H9 (cell line): Measurements from ENCODE around the gene SPTBN5. TPM values are rescaled to one million over a fixed set of nuclear protein-coding genes. Genes with fewer than 3 reads are reported as not detected.

ENCODE experiments used
- DNase-seq: peaks from one replicate; pipeline ENCODE4 v3.0.0-alpha.2; 2017
- H2AFZ ChIP-seq: one replicate; pipeline ENCODE4 v1.6.1; 2013; ENCODE audit warnings: mild to moderate bottlenecking, low read length, control low read depth, moderate library complexity
- H2AK5ac ChIP-seq: 2 replicates; pipeline ENCODE4 v1.6.1; 2013; ENCODE audit warnings: low read length, control low read depth, mixed read lengths; ENCODE audit not compliant: insufficient read length
- H2BK120ac ChIP-seq: one replicate; pipeline ENCODE4 v1.6.1; 2013; ENCODE audit warnings: low read depth, mild to moderate bottlenecking, low read length, control low read depth, inconsistent platforms; ENCODE audit not compliant: poor library complexity, severe bottlenecking
- H2BK12ac ChIP-seq: 2 replicates; pipeline ENCODE4 v1.6.1; 2013; ENCODE audit warnings: low read length, control low read depth, mixed read lengths, low read depth; ENCODE audit not compliant: insufficient read length
- H2BK15ac ChIP-seq: 2 replicates; pipeline ENCODE4 v1.6.1; 2013; ENCODE audit warnings: low read depth, low read length, control low read depth
- H2BK20ac ChIP-seq: one replicate; pipeline ENCODE4 v1.6.1; 2013; ENCODE audit warnings: low read depth, mild to moderate bottlenecking, low read length, control low read depth, inconsistent platforms; ENCODE audit not compliant: poor library complexity, severe bottlenecking
- H2BK5ac ChIP-seq: 2 replicates; pipeline ENCODE4 v1.6.1; 2013; ENCODE audit warnings: low read length, control low read depth, mixed read lengths; ENCODE audit not compliant: insufficient read length
- H3K14ac ChIP-seq: 2 replicates; pipeline ENCODE4 v1.6.1; 2013; ENCODE audit warnings: low read length, control low read depth; ENCODE audit not compliant: insufficient read depth
- H3K18ac ChIP-seq: 2 replicates; pipeline ENCODE4 v1.6.1; 2013; ENCODE audit warnings: low read depth, mild to moderate bottlenecking, mixed read lengths, low read length, control low read depth; ENCODE audit not compliant: insufficient read length
- H3K23ac ChIP-seq: 2 replicates; pipeline ENCODE4 v1.6.1; 2013; ENCODE audit warnings: low read length, control low read depth, mixed read lengths, low read depth; ENCODE audit not compliant: insufficient read length
- H3K23me2 ChIP-seq: 2 replicates; pipeline ENCODE4 v1.6.1; 2013; ENCODE audit warnings: low read depth, mild to moderate bottlenecking, mixed read lengths, low read length, control low read depth; ENCODE audit not compliant: insufficient read length, poor library complexity, severe bottlenecking
- H3K27ac ChIP-seq: 2 replicates; pipeline ENCODE4 v1.5.1; 2013; ENCODE audit warnings: low read length, control low read depth, mixed read lengths, low read depth; ENCODE audit not compliant: insufficient read length
- H3K27me3 ChIP-seq: 2 replicates; pipeline ENCODE4 v1.6.1; 2013; ENCODE audit warnings: low read length, control low read depth, inconsistent platforms; ENCODE audit not compliant: insufficient read depth
- H3K4ac ChIP-seq: 2 replicates; pipeline ENCODE4 v1.6.1; 2013; ENCODE audit warnings: low read depth, mild to moderate bottlenecking, control low read depth, inconsistent platforms, low read length, moderate library complexity
- H3K4me1 ChIP-seq: 2 replicates; pipeline ENCODE4 v1.6.1; 2013; ENCODE audit warnings: low read length, control low read depth, inconsistent platforms; ENCODE audit not compliant: insufficient read depth
- H3K4me2 ChIP-seq: 2 replicates; pipeline ENCODE4 v1.6.1; 2013; ENCODE audit warnings: low read length, control low read depth, mixed read lengths; ENCODE audit not compliant: insufficient read length, insufficient read depth
- H3K56ac ChIP-seq: 2 replicates; pipeline ENCODE4 v1.6.1; 2013; ENCODE audit warnings: low read depth, mild to moderate bottlenecking, mixed read lengths, low read length, control low read depth; ENCODE audit not compliant: insufficient read length
- H3K79me1 ChIP-seq: 2 replicates; pipeline ENCODE4 v1.6.1; 2013; ENCODE audit warnings: low read depth, mild to moderate bottlenecking, moderate library complexity, low read length, control low read depth, inconsistent platforms; ENCODE audit not compliant: insufficient read depth, poor library complexity, severe bottlenecking
- H3K79me2 ChIP-seq: 2 replicates; pipeline ENCODE4 v1.6.1; 2013; ENCODE audit warnings: low read length, control low read depth, inconsistent platforms; ENCODE audit not compliant: insufficient read depth
- H3K9ac ChIP-seq: 2 replicates; pipeline ENCODE4 v1.6.1; 2013; ENCODE audit warnings: low read length, control low read depth, mixed read lengths; ENCODE audit not compliant: insufficient read length; ENCODE audit errors: extremely low read depth
- H3K9me3 ChIP-seq: one replicate; pipeline ENCODE4 v1.6.1; 2013; ENCODE audit warnings: low read depth, low read length, inconsistent platforms; ENCODE audit not compliant: control insufficient read depth
- H3T11ph ChIP-seq: one replicate; pipeline ENCODE4 v1.6.1; 2013; ENCODE audit warnings: mild to moderate bottlenecking, low read length, control low read depth, inconsistent platforms
- H4K20me1 ChIP-seq: one replicate; pipeline ENCODE4 v1.6.1; 2013; ENCODE audit not compliant: control insufficient read depth, insufficient read length, insufficient read depth
- H4K5ac ChIP-seq: 2 replicates; pipeline ENCODE4 v1.6.1; 2013; ENCODE audit warnings: low read depth, mild to moderate bottlenecking, mixed read lengths, low read length, control low read depth; ENCODE audit not compliant: insufficient read length
- H4K8ac ChIP-seq: replicated peaks from 2 replicates; pipeline ENCODE4 v1.6.1; 2013; ENCODE audit warnings: low read length, control low read depth, mixed read lengths, low read depth; ENCODE audit not compliant: insufficient read length
- H4K91ac ChIP-seq: 2 replicates; pipeline ENCODE4 v1.6.1; 2013; ENCODE audit warnings: low read depth, mild to moderate bottlenecking, moderate library complexity, mixed read lengths, low read length, control low read depth; ENCODE audit not compliant: insufficient read length
- H3K27ac Mint-ChIP-seq, 3 experiments: 2 replicates in 2 of 3; 3 replicates in 1 of 3; pipeline ENCODE4 v1.8.0; 2020 to 2021; ENCODE audit warnings: mixed read lengths in 3 of 3, mild to moderate bottlenecking in 1 of 3, moderate library complexity in 1 of 3
- H3K27me3 Mint-ChIP-seq: 2 replicates; pipeline ENCODE4 v1.8.0; 2021; ENCODE audit warnings: low read depth, mild to moderate bottlenecking, moderate library complexity, mixed read lengths
- H3K36me3 Mint-ChIP-seq, 3 experiments: 2 replicates in 2 of 3; 3 replicates in 1 of 3; pipeline ENCODE4 v1.8.0; 2020 to 2021; ENCODE audit warnings: low read depth in 3 of 3, mixed read lengths in 3 of 3; ENCODE audit not compliant: insufficient read depth in 1 of 3
- H3K4me1 Mint-ChIP-seq, 2 experiments: 2 replicates each; pipeline ENCODE4 v1.8.0; 2020; ENCODE audit warnings: mixed read lengths in 2 of 2
- H3K4me3 Mint-ChIP-seq, 2 experiments: 2 replicates in 1 of 2; 3 replicates in 1 of 2; pipeline ENCODE4 v1.8.0; 2020 to 2021; ENCODE audit warnings: mild to moderate bottlenecking in 2 of 2, mixed read lengths in 2 of 2, moderate library complexity in 1 of 2
- H3K9me3 Mint-ChIP-seq, 2 experiments: 2 replicates in 1 of 2; 3 replicates in 1 of 2; pipeline ENCODE4 v1.8.0; 2020; ENCODE audit warnings: mild to moderate bottlenecking in 2 of 2, mixed read lengths in 2 of 2, moderate library complexity in 1 of 2
- WGBS: extraction: QIAGEN DNeasy Blood & Tissue Kit; methylation state at CpG from one replicate; pipeline ENCODE4 v1.1.7; 2013; ENCODE audit warnings: missing lambda C conversion rate, low lambda C conversion rate, mixed read lengths; ENCODE audit not compliant: insufficient read length; ENCODE audit errors: extremely low coverage; 5-methylcytosine and 5-hydroxymethylcytosine counted together
- total RNA-seq: library from RNA; stranded (reverse); gene quantifications from 2 replicates; pipeline ENCODE4 v1.2.1, GENCODE V29; 2021
- TF ChIP-seq, protein P1 (sequence below): fragments of 200-600 bp; sonication (generic); conservative IDR thresholded peaks from 3 replicates; pipeline ENCODE4 v1.8.0; 2021; ENCODE audit warnings: antibody characterized with exemption, mild to moderate bottlenecking

Gene SPTBN5
- total RNA-seq, 1 experiment from 2014 or later = 0.90 TPM

DNA sequence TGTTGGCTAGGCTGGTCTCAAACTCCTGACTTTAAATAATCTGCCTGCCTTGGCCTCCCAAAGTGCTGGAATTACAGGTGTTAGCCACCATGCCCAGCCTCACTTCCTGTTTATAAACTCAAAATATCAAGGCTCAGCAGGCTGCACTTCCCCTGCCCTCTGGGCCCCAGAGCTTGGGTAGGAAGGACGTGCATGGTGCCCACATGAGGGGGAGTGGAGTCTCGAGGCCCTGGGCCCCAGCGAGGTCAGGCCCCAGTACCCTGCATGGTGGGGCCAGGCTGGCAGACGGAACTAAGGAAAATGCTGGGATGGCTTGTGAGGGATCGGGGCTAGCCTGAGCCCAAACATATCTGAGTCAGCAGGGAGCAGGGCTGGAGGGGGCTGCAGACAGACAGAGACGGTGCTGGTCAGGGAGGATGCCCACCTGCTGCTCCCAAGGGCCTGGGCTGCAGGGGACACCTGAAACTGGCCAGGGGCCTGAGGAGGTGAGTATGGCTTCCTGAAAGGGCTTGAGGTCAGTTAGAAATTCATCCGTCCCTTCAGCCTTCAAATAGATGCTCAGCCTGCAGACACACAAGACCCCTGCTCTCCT lies 5.1 kb downstream of the SPTBN5 start:
- Histone ChIP-seq H3K4me2 (no peak overlapping the region), H4K91ac (no peak overlapping the region), H3K79me1 (no peaks in the 10 kb centered on the region), H3K23ac (no peak overlapping the region), H3T11ph (no peak overlapping the region), H3K23me2 (no peaks in the 10 kb centered on the region), H2BK120ac (no peak overlapping the region), H2BK12ac (no peak overlapping the region), H3K4me1 (no peaks in the 10 kb centered on the region), H3K79me2 (no peaks in the 10 kb centered on the region), H3K56ac (no peak overlapping the region), H3K4ac (no peak overlapping the region), H3K27ac (no peak overlapping the region), H3K9ac (no peak overlapping the region), H4K8ac (no peak overlapping the region), H4K20me1 (no peaks in the 10 kb centered on the region), H2AFZ (no peak overlapping the region), H3K14ac (no peak overlapping the region; the same call in 1 of the 2 replicates), H2AK5ac (no peak overlapping the region), H4K5ac (no peak overlapping the region), H2BK5ac (no peak overlapping the region), H2BK15ac (no peak overlapping the region), H3K18ac (no peak overlapping the region), H3K9me3 (no peaks in the 10 kb centered on the region), H3K27me3 (no peaks in the 10 kb centered on the region), H2BK20ac (no peak overlapping the region)
- peaks cover 10% of the 10 kb centered on the region for H3K27me3 Mint-ChIP-seq
- no CpG with 5 or more reads among the region's 7 CpGs for WGBS
- TF ChIP-seq, protein P1, sequence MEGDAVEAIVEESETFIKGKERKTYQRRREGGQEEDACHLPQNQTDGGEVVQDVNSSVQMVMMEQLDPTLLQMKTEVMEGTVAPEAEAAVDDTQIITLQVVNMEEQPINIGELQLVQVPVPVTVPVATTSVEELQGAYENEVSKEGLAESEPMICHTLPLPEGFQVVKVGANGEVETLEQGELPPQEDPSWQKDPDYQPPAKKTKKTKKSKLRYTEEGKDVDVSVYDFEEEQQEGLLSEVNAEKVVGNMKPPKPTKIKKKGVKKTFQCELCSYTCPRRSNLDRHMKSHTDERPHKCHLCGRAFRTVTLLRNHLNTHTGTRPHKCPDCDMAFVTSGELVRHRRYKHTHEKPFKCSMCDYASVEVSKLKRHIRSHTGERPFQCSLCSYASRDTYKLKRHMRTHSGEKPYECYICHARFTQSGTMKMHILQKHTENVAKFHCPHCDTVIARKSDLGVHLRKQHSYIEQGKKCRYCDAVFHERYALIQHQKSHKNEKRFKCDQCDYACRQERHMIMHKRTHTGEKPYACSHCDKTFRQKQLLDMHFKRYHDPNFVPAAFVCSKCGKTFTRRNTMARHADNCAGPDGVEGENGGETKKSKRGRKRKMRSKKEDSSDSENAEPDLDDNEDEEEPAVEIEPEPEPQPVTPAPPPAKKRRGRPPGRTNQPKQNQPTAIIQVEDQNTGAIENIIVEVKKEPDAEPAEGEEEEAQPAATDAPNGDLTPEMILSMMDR = no peak
- H3K4me1 Mint-ChIP-seq = peaks cover 11 to 14% of the 10 kb centered on the region in 2 experiments
- 0 out of 7 replicates have a peak overlapping the region, but pooled peaks of 2 of the 3 experiments have one; percentile 14 to 90 for H3K27ac Mint-ChIP-seq
- no peaks in the 10 kb centered on the region; a peak in 1 of 7 replicates for H3K36me3 Mint-ChIP-seq
- no peak overlapping the region for H3K4me3 Mint-ChIP-seq
- no peak for DNase-seq
- no peaks in the 10 kb centered on the region for H3K9me3 Mint-ChIP-seq
